ENCODE results near the gene PIH1D1. TPM values are rescaled to one million over a fixed set of nuclear protein-coding genes. Genes with fewer than 3 reads are reported as not detected.
A peak's percentile ranks its signal among the peaks of the same experiment; 100 is the strongest.

The PIH1D1 gene
- total RNA-seq, 4 donors from 2014 or later, result 96.2 to 229 (median 115) TPM

DNA sequence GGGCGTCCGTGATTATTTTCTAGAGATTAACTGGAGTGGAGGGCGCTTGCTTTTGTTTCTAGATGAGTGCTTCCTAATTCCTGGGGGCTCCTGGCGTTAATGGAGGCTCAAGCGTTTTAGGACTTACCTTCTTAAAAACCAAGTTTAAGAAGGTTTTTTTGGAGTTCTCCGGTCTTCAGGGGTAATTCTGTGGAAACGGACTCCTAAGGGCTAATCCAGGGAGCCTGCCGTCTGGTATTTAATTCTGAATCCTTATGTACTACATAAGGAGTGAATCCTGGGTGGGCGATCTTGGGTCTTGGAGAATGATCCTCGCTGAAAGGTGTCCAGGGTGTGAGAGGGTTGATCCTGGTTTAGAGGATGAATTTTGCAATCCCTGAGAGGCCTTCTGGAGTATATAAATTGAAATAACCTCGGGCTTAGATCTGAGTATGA, 45.0 kb upstream of the PIH1D1 start:
- no peaks in the 10 kb centered on the region for H3K27me3 ChIP-seq
- peaks cover 2 to 53% (median 24%) of the 10 kb centered on the region in 4 donors for H3K4me1 ChIP-seq
- H3K36me3 ChIP-seq, result peaks cover 0 to 44% (median 5%) of the 10 kb centered on the region in 3 donors
- TF ChIP-seq POLR2A (IDR thresholded peaks at IDR 0.05), result no peak
- TF ChIP-seq, protein P1, sequence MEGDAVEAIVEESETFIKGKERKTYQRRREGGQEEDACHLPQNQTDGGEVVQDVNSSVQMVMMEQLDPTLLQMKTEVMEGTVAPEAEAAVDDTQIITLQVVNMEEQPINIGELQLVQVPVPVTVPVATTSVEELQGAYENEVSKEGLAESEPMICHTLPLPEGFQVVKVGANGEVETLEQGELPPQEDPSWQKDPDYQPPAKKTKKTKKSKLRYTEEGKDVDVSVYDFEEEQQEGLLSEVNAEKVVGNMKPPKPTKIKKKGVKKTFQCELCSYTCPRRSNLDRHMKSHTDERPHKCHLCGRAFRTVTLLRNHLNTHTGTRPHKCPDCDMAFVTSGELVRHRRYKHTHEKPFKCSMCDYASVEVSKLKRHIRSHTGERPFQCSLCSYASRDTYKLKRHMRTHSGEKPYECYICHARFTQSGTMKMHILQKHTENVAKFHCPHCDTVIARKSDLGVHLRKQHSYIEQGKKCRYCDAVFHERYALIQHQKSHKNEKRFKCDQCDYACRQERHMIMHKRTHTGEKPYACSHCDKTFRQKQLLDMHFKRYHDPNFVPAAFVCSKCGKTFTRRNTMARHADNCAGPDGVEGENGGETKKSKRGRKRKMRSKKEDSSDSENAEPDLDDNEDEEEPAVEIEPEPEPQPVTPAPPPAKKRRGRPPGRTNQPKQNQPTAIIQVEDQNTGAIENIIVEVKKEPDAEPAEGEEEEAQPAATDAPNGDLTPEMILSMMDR (IDR thresholded peaks at IDR 0.05), result peak in 1 of 6 experiments; percentile 14
- H3K27ac ChIP-seq, result peak overlapping the region; percentile 88 to 98 (median 96)
- no peak for DNase-seq
- peak overlapping the region; percentile 56 to 71 (median 69) for H3K4me3 ChIP-seq
- no peaks in the 10 kb centered on the region for H3K9me3 ChIP-seq

DNA sequence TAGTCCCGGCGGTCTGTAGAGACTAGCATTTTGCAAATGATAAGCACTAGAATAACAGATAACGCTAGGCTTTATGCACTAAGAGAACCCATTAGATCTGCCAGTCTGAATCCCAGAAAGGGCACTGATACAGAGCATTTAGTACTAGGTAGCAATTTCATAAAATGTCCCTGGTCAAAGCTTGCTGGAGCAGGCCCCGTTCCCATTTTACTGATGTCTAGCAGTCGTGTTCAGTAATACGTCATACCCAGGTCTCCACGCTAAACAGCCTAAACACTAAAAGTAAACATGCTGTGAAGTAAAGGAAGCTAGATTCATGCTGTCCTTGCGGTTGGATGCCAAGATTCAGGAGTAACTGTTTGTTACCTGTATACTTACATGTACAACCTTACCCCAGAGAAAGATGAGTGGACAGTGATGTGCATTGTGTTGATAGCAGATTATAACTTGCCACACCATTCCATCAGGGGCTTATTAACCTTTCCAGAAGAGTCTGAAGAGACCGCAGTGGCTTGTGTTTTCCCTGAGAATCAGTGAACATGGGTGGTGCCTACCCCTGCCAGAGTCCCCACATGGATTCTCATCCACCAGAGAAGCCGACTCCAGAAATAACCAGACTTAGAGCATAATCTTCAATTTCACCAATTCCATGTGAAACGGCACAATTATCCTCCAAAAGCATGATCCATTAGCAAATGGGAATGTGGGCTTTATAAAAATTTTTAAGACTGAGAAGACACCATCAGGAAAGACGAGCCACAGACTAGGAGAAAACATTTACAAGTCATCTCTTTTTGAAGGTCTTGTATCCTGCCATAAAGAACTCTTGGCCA, 41.2 kb upstream of the PIH1D1 start:
- Histone ChIP-seq H3K4me3 (no peak overlapping the region), H3K4me1 (peaks cover 0 to 43% (median 27%) of the 10 kb centered on the region in 4 donors), H3K27me3 (no peaks in the 10 kb centered on the region), H3K27ac (peak overlapping the region in 1 of 4 donors; percentile 44), H3K9me3 (no peaks in the 10 kb centered on the region), H3K36me3 (peaks cover 0 to 45% (median 0%) of the 10 kb centered on the region in 3 donors)
- TF ChIP-seq POLR2A (IDR thresholded peaks at IDR 0.05), result no peak
- TF ChIP-seq, protein P1 (IDR thresholded peaks at IDR 0.05), result no peak
- DNase-seq, result no peak

GRCh38 chr19:49491804-49492572, 40.4 kb upstream of the PIH1D1 start:
- Histone ChIP-seq H3K4me3 (no peak overlapping the region), H3K9me3 (no peaks in the 10 kb centered on the region), H3K27ac (peak overlapping the region in 1 of 4 donors; percentile 21), H3K4me1 (peaks cover 0 to 35% (median 19%) of the 10 kb centered on the region in 4 donors), H3K27me3 (no peaks in the 10 kb centered on the region), H3K36me3 (peaks cover 0 to 37% (median 0%) of the 10 kb centered on the region in 3 donors)
- TF ChIP-seq, protein P1 (IDR thresholded peaks at IDR 0.05), result no peak
- no peak for TF ChIP-seq POLR2A (IDR thresholded peaks at IDR 0.05)
- DNase-seq, result no peak

DNA sequence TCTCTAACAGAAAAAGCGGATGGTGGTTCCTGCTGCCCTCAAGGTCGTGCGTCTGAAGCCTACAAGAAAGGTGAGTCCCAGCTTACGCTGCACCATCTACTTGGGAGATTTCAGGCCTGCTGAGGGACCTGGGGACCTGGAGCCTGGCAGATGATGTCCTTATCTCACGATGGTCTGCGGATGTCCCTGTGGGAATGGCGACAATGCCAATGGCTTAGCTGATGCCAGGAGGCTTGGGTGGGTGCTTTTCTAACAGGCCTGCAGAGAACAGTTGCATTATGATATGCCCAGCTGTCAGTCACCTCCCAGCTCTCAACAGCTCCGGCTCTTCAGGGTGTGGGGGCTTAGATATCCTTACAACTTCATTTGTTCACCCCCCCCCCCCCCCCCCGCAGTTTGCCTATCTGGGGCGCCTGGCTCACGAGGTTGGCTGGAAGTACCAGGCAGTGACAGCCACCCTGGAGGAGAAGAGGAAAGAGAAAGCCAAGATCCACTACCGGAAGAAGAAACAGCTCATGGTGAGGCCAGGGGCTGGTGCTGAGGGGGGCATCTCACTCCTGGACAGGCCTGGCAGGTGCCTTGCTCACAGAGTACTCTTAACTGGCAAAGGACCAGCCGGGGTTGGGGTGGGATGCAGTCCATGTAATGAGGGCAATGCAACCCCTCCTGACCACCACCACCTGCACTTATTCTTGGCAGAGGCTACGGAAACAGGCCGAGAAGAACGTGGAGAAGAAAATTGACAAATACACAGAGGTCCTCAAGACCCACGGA, 39.6 kb upstream of the PIH1D1 start:
- no peak for TF ChIP-seq POLR2A (IDR thresholded peaks at IDR 0.05)
- TF ChIP-seq, protein P1 (IDR thresholded peaks at IDR 0.05), result no peak
- Histone ChIP-seq H3K4me3 (no peak overlapping the region), H3K4me1 (peaks cover 0 to 35% (median 19%) of the 10 kb centered on the region in 4 donors), H3K36me3 (peaks cover 0 to 37% (median 0%) of the 10 kb centered on the region in 3 donors), H3K9me3 (no peaks in the 10 kb centered on the region), H3K27me3 (no peaks in the 10 kb centered on the region), H3K27ac (peak overlapping the region in 3 of 4 donors; percentile 14 to 95 (median 95))
- no peak for DNase-seq
